Keratinocyte (primary cell): ENCODE results near the gene ST8SIA5.

ENCODE experiments used
- CTCF ChIP-seq, 3 experiments: IDR thresholded peaks in 1 of 3; conservative IDR thresholded peaks in 1 of 3; optimal IDR thresholded peaks in 1 of 3; 2 replicates in 2 of 3; 3 replicates in 1 of 3; pipeline versions ENCODE3 to v1.5.1; 2011; ENCODE audit warnings: low read length in 3 of 3, mild to moderate bottlenecking in 3 of 3, moderate library complexity in 2 of 3, control low read depth in 1 of 3, inconsistent platforms in 1 of 3; ENCODE audit not compliant: insufficient read depth in 2 of 3; ENCODE audit errors: extremely low read depth in 1 of 3
- EZH2 ChIP-seq: IDR thresholded peaks from one replicate; pipeline ENCODE4 v1.6.1; 2012; ENCODE audit warnings: inconsistent platforms, mild to moderate bottlenecking, low read length, moderate library complexity

GRCh38 chr18:46768166-46768921 is 11.5 kb upstream of the ST8SIA5 start:
- TF ChIP-seq CTCF (optimal IDR thresholded peaks at IDR 0.05 in 1 of 3, IDR thresholded peaks at IDR 0.05 in 1 of 3, conservative IDR thresholded peaks at IDR 0.05 in 1 of 3; ENCODE audit: extremely low read depth in 1 of 3, insufficient read depth in 2 of 3, low read length in 3 of 3), result no peak
- TF ChIP-seq EZH2, result no peak
